ENCODE results near the gene TBL1X. TPM values are rescaled to one million over a fixed set of nuclear protein-coding genes. Genes with fewer than 3 reads are reported as not detected.

Gene TBL1X
- polyA plus RNA-seq, 1 experiment: 24.9 TPM

DNA sequence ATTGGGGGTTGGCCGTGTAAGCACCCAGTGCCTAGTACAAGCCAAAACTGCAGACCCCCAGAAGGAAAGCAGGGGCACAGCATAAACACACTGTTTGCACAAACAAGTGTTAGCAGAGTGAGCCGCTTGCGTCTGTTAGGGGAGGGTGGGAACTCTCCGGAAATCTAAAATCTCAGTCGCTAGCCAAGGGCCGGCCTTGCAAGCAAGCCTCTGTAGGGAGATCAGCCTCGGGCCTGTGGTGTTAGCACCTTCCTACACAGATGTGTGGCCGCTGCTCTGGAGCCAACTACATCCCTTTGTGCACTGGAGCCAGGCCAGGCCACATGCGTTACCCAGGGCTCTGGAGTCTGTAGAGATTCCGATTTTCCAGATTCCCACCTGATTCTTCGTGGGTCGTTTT is 233.7 kb downstream of the TBL1X start:
- Histone ChIP-seq H3K9me3 (ENCODE audit: control insufficient read depth, insufficient read depth, low read length) (no peaks in the 10 kb centered on the region), H3K4me3 (ENCODE audit: low read depth, low read length) (no peak overlapping the region), H3K27me3 (ENCODE audit: control insufficient read depth, insufficient read depth, low read length) (no peaks in the 10 kb centered on the region), H3K27ac (ENCODE audit: low read depth, low read length) (no peak overlapping the region)
- TF ChIP-seq, protein P1, sequence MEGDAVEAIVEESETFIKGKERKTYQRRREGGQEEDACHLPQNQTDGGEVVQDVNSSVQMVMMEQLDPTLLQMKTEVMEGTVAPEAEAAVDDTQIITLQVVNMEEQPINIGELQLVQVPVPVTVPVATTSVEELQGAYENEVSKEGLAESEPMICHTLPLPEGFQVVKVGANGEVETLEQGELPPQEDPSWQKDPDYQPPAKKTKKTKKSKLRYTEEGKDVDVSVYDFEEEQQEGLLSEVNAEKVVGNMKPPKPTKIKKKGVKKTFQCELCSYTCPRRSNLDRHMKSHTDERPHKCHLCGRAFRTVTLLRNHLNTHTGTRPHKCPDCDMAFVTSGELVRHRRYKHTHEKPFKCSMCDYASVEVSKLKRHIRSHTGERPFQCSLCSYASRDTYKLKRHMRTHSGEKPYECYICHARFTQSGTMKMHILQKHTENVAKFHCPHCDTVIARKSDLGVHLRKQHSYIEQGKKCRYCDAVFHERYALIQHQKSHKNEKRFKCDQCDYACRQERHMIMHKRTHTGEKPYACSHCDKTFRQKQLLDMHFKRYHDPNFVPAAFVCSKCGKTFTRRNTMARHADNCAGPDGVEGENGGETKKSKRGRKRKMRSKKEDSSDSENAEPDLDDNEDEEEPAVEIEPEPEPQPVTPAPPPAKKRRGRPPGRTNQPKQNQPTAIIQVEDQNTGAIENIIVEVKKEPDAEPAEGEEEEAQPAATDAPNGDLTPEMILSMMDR (IDR thresholded peaks at IDR 0.05; ENCODE audit: low read depth, low read length): no peak
- no peak for DNase-seq (ENCODE audit: low read depth, low spot score)
- ChIA-PET POLR2A (no interaction called here), CTCF (no interaction called here)

GRCh38 chrX:9700555-9700954 is 235.7 kb downstream of the TBL1X start:
- TF ChIP-seq, protein P1 (IDR thresholded peaks at IDR 0.05; ENCODE audit: low read depth, low read length): no peak
- no peaks in the 10 kb centered on the region for H3K9me3 ChIP-seq (ENCODE audit: control insufficient read depth, insufficient read depth, low read length)
- DNase-seq (ENCODE audit: low read depth, low spot score): no peak
- CTCF ChIA-PET: no interaction called here
- no peak overlapping the region for H3K27ac ChIP-seq (ENCODE audit: low read depth, low read length)
- no peaks in the 10 kb centered on the region for H3K27me3 ChIP-seq (ENCODE audit: control insufficient read depth, insufficient read depth, low read length)
- POLR2A ChIA-PET: no interaction called here
- H3K4me3 ChIP-seq (ENCODE audit: low read depth, low read length): no peak overlapping the region

- Histone ChIP-seq H3K4me3 (ENCODE audit: low read depth, low read length) (no peak overlapping the region), H3K27me3 (ENCODE audit: control insufficient read depth, insufficient read depth, low read length) (no peaks in the 10 kb centered on the region), H3K27ac (ENCODE audit: low read depth, low read length) (no peak overlapping the region), H3K9me3 (ENCODE audit: control insufficient read depth, insufficient read depth, low read length) (no peaks in the 10 kb centered on the region)
- ChIA-PET CTCF (interaction anchor here (0.7 to 1.6 kb wide), 2 partner anchors 418 to 883 kb away, joined by 3 to 11 read pairs; no protein-coding TSS in a partner anchor), POLR2A (no interaction called here)
- TF ChIP-seq, protein P1 (IDR thresholded peaks at IDR 0.05; ENCODE audit: low read depth, low read length): no peak
- no peak for DNase-seq (ENCODE audit: low read depth, low spot score)
Measured at GRCh38 chrX:9701790-9702189, 236.9 kb downstream of the TBL1X start.

DNA sequence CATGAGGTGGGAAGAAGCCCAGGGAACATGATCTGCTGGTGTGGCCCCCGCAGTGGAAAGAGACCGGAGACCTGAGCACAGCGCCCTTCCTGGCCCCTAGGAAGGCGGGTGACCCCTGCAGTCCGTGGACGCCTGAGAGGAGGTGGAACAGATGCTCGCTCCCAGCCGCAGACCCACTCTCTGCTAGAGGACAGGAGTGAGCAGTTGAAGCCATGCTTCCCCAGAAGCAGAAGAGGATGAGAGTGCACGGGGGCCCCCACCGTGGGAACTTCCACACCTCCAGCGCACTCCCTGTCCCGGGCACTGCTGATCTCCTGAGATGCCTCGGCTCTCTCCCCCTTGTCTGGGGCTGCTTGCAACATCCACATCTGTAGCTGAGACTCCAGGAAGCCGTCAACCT is 238.5 kb downstream of the TBL1X start:
- POLR2A ChIA-PET: no interaction called here
- Histone ChIP-seq H3K27ac (ENCODE audit: low read depth, low read length) (no peak overlapping the region), H3K4me3 (ENCODE audit: low read depth, low read length) (no peak overlapping the region), H3K9me3 (ENCODE audit: control insufficient read depth, insufficient read depth, low read length) (no peaks in the 10 kb centered on the region), H3K27me3 (ENCODE audit: control insufficient read depth, insufficient read depth, low read length) (no peaks in the 10 kb centered on the region)
- CTCF ChIA-PET: no interaction called here
- DNase-seq (ENCODE audit: low read depth, low spot score): no peak
- TF ChIP-seq, protein P1 (IDR thresholded peaks at IDR 0.05; ENCODE audit: low read depth, low read length): no peak

GRCh38 chrX:9704876-9705465 is 240.1 kb downstream of the TBL1X start:
- Histone ChIP-seq H3K4me3 (ENCODE audit: low read depth, low read length) (no peak overlapping the region), H3K27me3 (ENCODE audit: control insufficient read depth, insufficient read depth, low read length) (no peaks in the 10 kb centered on the region), H3K9me3 (ENCODE audit: control insufficient read depth, insufficient read depth, low read length) (no peaks in the 10 kb centered on the region), H3K27ac (ENCODE audit: low read depth, low read length) (no peak overlapping the region)
- ChIA-PET CTCF (no interaction called here), POLR2A (no interaction called here)
- no peak for DNase-seq (ENCODE audit: low read depth, low spot score)
- TF ChIP-seq, protein P1 (IDR thresholded peaks at IDR 0.05; ENCODE audit: low read depth, low read length): no peak

Measured in AG04450 (cell line).